ENCODE results near the gene FBLN2. TPM values are rescaled to one million over a fixed set of nuclear protein-coding genes. Genes with fewer than 3 reads are reported as not detected.
A peak's percentile ranks its signal among the peaks of the same experiment; 100 is the strongest.

The FBLN2 gene
- total RNA-seq, 1 donor from 2014 or later, result 35.5 TPM

DNA sequence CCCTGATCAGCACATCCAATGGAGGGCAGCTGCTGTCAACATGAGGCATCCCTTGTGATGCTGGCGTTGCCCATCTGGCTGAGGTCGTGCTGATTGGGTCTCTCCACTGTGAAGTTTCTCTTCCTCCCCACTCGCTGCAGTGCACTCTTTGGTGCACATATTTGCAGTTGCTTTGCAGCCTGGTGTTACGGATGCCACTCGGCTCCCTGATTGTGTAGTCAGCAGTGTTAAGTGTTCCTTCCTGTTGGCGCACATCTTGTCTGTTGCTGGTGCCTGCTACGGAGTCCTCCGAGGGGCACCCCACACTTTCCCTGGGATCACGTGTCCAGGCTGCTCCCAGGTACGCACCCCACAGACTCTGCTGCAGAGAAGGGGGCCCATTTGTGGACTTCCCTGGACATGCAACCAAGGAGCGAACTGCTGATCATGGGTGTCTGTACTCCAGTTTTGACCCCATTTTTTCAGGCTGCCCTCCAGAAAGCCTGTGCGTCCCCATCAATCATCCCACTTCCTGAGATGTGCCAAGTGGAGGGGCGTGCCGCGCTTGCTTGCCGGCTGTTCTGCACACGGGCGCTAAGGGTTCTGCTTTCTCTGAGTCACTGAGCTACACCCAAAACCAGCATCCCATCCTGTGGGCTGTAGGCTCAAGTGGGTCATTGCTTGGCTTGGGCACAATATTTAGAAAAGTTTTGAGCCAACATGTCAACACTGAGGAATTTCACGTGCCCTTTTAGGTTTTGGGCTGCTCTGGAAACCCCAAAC, 98.6 kb downstream of the FBLN2 start:
- H3K9me3 ChIP-seq (ENCODE audit: control insufficient read depth in 3 of 3, low read length in 3 of 3), result peaks cover 0 to 2% (median 0%) of the 10 kb centered on the region in 3 donors
- no peak overlapping the region for H3K27ac ChIP-seq (ENCODE audit: low read depth, low read length)
- H3K4me3 ChIP-seq (ENCODE audit: low read length in 3 of 3), result no peak overlapping the region
- peaks cover 11 to 15% (median 12%) of the 10 kb centered on the region in 3 donors for H3K4me1 ChIP-seq (ENCODE audit: control insufficient read depth in 3 of 3, insufficient read depth in 3 of 3, low read length in 3 of 3)
- no peaks in the 10 kb centered on the region for H3K36me3 ChIP-seq (ENCODE audit: control insufficient read depth in 3 of 3, insufficient read depth in 3 of 3, low read length in 3 of 3)
- H3K9ac ChIP-seq (ENCODE audit: low read depth in 1 of 3, low read length in 3 of 3), result no peak overlapping the region
- H3K27me3 ChIP-seq (ENCODE audit: control insufficient read depth in 3 of 3, insufficient read depth in 3 of 3, low read length in 3 of 3), result peaks cover 13 to 24% (median 19%) of the 10 kb centered on the region in 3 donors

- Histone ChIP-seq H3K4me3 (ENCODE audit: low read length in 3 of 3) (no peak overlapping the region), H3K27me3 (ENCODE audit: control insufficient read depth in 3 of 3, insufficient read depth in 3 of 3, low read length in 3 of 3) (peaks cover 13 to 24% (median 15%) of the 10 kb centered on the region in 3 donors), H3K9me3 (ENCODE audit: control insufficient read depth in 3 of 3, low read length in 3 of 3) (peaks cover 0 to 2% (median 0%) of the 10 kb centered on the region in 3 donors), H3K4me1 (ENCODE audit: control insufficient read depth in 3 of 3, insufficient read depth in 3 of 3, low read length in 3 of 3) (peaks cover 11 to 15% (median 12%) of the 10 kb centered on the region in 3 donors), H3K36me3 (ENCODE audit: control insufficient read depth in 3 of 3, insufficient read depth in 3 of 3, low read length in 3 of 3) (no peaks in the 10 kb centered on the region), H3K27ac (ENCODE audit: low read depth, low read length) (no peak overlapping the region), H3K9ac (ENCODE audit: low read depth in 1 of 3, low read length in 3 of 3) (no peak overlapping the region)
These were observed 99.4 kb downstream of the FBLN2 start for GRCh38 chr3:13648060-13649001.

- Histone ChIP-seq H3K9me3 (ENCODE audit: control insufficient read depth in 3 of 3, low read length in 3 of 3) (peaks cover 0 to 2% (median 0%) of the 10 kb centered on the region in 3 donors), H3K4me1 (ENCODE audit: control insufficient read depth in 3 of 3, insufficient read depth in 3 of 3, low read length in 3 of 3) (peaks cover 13 to 19% (median 18%) of the 10 kb centered on the region in 3 donors), H3K27ac (ENCODE audit: low read depth, low read length) (no peak overlapping the region), H3K9ac (ENCODE audit: low read depth in 1 of 3, low read length in 3 of 3) (no peak overlapping the region), H3K27me3 (ENCODE audit: control insufficient read depth in 3 of 3, insufficient read depth in 3 of 3, low read length in 3 of 3) (peaks cover 18 to 34% (median 33%) of the 10 kb centered on the region in 3 donors), H3K4me3 (ENCODE audit: low read length in 3 of 3) (peak overlapping the region in 1 of 3 donors; percentile 45), H3K36me3 (ENCODE audit: control insufficient read depth in 3 of 3, insufficient read depth in 3 of 3, low read length in 3 of 3) (no peaks in the 10 kb centered on the region)
These were observed 101.5 kb downstream of the FBLN2 start for GRCh38 chr3:13650210-13651056.

DNA sequence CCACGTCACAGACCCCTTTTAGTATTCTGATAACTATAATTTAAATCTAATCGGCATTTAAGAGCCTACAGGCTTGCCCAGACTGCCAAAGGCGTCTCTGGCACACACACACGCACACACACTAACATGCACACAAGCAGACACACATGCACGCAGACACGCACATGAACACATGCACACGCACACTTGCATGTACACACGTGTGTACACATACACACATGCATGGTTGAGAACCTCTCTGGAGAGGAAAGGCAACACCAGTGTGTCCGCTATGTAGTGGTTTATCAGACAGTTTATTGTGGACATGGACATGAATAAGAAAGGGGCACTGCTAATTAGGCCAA, 102.1 kb downstream of the FBLN2 start:
- no peak overlapping the region for H3K27ac ChIP-seq (ENCODE audit: low read depth, low read length)
- H3K4me1 ChIP-seq (ENCODE audit: control insufficient read depth in 3 of 3, insufficient read depth in 3 of 3, low read length in 3 of 3), result peaks cover 13 to 19% (median 18%) of the 10 kb centered on the region in 3 donors
- no peak overlapping the region for H3K9ac ChIP-seq (ENCODE audit: low read depth in 1 of 3, low read length in 3 of 3)
- H3K9me3 ChIP-seq (ENCODE audit: control insufficient read depth in 3 of 3, low read length in 3 of 3), result peaks cover 0 to 2% (median 0%) of the 10 kb centered on the region in 3 donors
- H3K4me3 ChIP-seq (ENCODE audit: low read length in 3 of 3), result no peak overlapping the region
- peaks cover 23 to 39% (median 39%) of the 10 kb centered on the region in 3 donors for H3K27me3 ChIP-seq (ENCODE audit: control insufficient read depth in 3 of 3, insufficient read depth in 3 of 3, low read length in 3 of 3)
- H3K36me3 ChIP-seq (ENCODE audit: control insufficient read depth in 3 of 3, insufficient read depth in 3 of 3, low read length in 3 of 3), result no peaks in the 10 kb centered on the region

DNA sequence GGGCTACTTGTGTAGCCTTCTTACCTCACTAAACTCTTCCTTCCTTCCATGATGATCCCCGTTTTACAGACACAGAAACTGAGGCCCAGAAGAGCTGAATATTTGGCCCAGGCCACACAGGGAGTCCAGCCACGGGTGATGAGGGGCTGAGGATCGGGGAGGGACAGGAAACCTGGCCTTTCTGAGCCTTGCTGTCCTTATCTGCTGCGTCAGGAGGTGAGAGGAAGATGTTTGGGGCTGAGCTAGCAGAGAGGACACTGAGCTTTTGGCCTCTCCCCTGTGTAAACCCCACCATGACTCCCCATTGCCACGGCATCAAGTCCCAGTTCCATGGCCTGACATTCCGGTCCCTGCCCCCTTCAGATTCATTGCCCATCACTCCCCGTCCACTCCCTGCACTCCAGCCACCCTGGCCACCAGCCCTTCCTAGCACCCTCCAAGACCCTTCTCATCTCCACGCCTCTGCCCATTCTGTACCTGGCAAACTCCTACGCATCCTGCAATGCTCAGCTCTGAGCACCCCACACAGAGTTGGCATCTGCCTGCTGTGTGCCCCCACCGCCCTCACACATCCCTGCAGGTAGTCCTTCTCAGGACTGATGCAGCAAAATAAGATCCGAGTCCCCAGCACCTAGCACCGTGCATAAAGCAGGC, 103.0 kb downstream of the FBLN2 start:
- peaks cover 0 to 2% (median 0%) of the 10 kb centered on the region in 3 donors for H3K9me3 ChIP-seq (ENCODE audit: control insufficient read depth in 3 of 3, low read length in 3 of 3)
- peaks cover 13 to 19% (median 18%) of the 10 kb centered on the region in 3 donors for H3K4me1 ChIP-seq (ENCODE audit: control insufficient read depth in 3 of 3, insufficient read depth in 3 of 3, low read length in 3 of 3)
- H3K4me3 ChIP-seq (ENCODE audit: low read length in 3 of 3), result no peak overlapping the region
- no peak overlapping the region for H3K27ac ChIP-seq (ENCODE audit: low read depth, low read length)
- H3K36me3 ChIP-seq (ENCODE audit: control insufficient read depth in 3 of 3, insufficient read depth in 3 of 3, low read length in 3 of 3), result no peaks in the 10 kb centered on the region
- no peak overlapping the region for H3K9ac ChIP-seq (ENCODE audit: low read depth in 1 of 3, low read length in 3 of 3)
- peaks cover 29 to 43% (median 39%) of the 10 kb centered on the region in 3 donors for H3K27me3 ChIP-seq (ENCODE audit: control insufficient read depth in 3 of 3, insufficient read depth in 3 of 3, low read length in 3 of 3)

GRCh38 chr3:13652728-13653127, 103.8 kb downstream of the FBLN2 start:
- Histone ChIP-seq H3K27me3 (ENCODE audit: control insufficient read depth in 3 of 3, insufficient read depth in 3 of 3, low read length in 3 of 3) (peaks cover 26 to 41% (median 37%) of the 10 kb centered on the region in 3 donors), H3K4me1 (ENCODE audit: control insufficient read depth in 3 of 3, insufficient read depth in 3 of 3, low read length in 3 of 3) (peaks cover 7 to 17% (median 10%) of the 10 kb centered on the region in 3 donors), H3K36me3 (ENCODE audit: control insufficient read depth in 3 of 3, insufficient read depth in 3 of 3, low read length in 3 of 3) (no peaks in the 10 kb centered on the region), H3K4me3 (ENCODE audit: low read length in 3 of 3) (no peak overlapping the region), H3K9me3 (ENCODE audit: control insufficient read depth in 3 of 3, low read length in 3 of 3) (peaks cover 0 to 2% (median 0%) of the 10 kb centered on the region in 3 donors), H3K27ac (ENCODE audit: low read depth, low read length) (no peak overlapping the region), H3K9ac (ENCODE audit: low read depth in 1 of 3, low read length in 3 of 3) (no peak overlapping the region)

GRCh38 chr3:13653631-13654279, 104.8 kb downstream of the FBLN2 start:
- H3K9me3 ChIP-seq (ENCODE audit: control insufficient read depth in 3 of 3, low read length in 3 of 3), result peaks cover 0 to 2% (median 0%) of the 10 kb centered on the region in 3 donors
- H3K4me1 ChIP-seq (ENCODE audit: control insufficient read depth in 3 of 3, insufficient read depth in 3 of 3, low read length in 3 of 3), result peaks cover 2 to 10% (median 6%) of the 10 kb centered on the region in 3 donors
- H3K4me3 ChIP-seq (ENCODE audit: low read length in 3 of 3), result no peak overlapping the region
- no peak overlapping the region for H3K27ac ChIP-seq (ENCODE audit: low read depth, low read length)
- peaks cover 28 to 46% (median 40%) of the 10 kb centered on the region in 3 donors for H3K27me3 ChIP-seq (ENCODE audit: control insufficient read depth in 3 of 3, insufficient read depth in 3 of 3, low read length in 3 of 3)
- H3K9ac ChIP-seq (ENCODE audit: low read depth in 1 of 3, low read length in 3 of 3), result no peak overlapping the region
- no peaks in the 10 kb centered on the region for H3K36me3 ChIP-seq (ENCODE audit: control insufficient read depth in 3 of 3, insufficient read depth in 3 of 3, low read length in 3 of 3)

- Histone ChIP-seq H3K27ac (ENCODE audit: low read depth, low read length) (no peak overlapping the region), H3K4me3 (ENCODE audit: low read length in 3 of 3) (peak overlapping the region in 1 of 3 donors; percentile 60), H3K9ac (ENCODE audit: low read depth in 1 of 3, low read length in 3 of 3) (peak overlapping the region in 1 of 3 donors; percentile 45), H3K36me3 (ENCODE audit: control insufficient read depth in 3 of 3, insufficient read depth in 3 of 3, low read length in 3 of 3) (no peaks in the 10 kb centered on the region), H3K9me3 (ENCODE audit: control insufficient read depth in 3 of 3, low read length in 3 of 3) (peaks cover 0 to 2% (median 0%) of the 10 kb centered on the region in 3 donors), H3K4me1 (ENCODE audit: control insufficient read depth in 3 of 3, insufficient read depth in 3 of 3, low read length in 3 of 3) (peaks cover 2 to 10% (median 6%) of the 10 kb centered on the region in 3 donors), H3K27me3 (ENCODE audit: control insufficient read depth in 3 of 3, insufficient read depth in 3 of 3, low read length in 3 of 3) (peaks cover 28 to 52% (median 42%) of the 10 kb centered on the region in 3 donors)
These were observed 105.6 kb downstream of the FBLN2 start for GRCh38 chr3:13654330-13655060.
